ENCODE data around the gene AQP2. TPM values are rescaled to one million over a fixed set of nuclear protein-coding genes. Genes with fewer than 3 reads are reported as not detected.

AQP2 gene
- total and polyA plus RNA-seq, 2 of the 4 experiments (the other 2 are of a cell fraction): not detected

GRCh38 chr12:49953151-49953550 lies 2.6 kb downstream of the AQP2 start:
- no peak overlapping the region for H3K18ac ChIP-seq (ENCODE audit: low read depth, low read length)
- no peaks in the 10 kb centered on the region; the same call in 1 of the 2 replicates for H3K9me3 ChIP-seq (ENCODE audit: control insufficient read depth, insufficient read depth, low read length)
- H2AK9ac ChIP-seq (replicated peaks; ENCODE audit: low read depth, low read length, poor library complexity): no peak overlapping the region
- no peak overlapping the region for H2AFZ ChIP-seq (replicated peaks; ENCODE audit: low read length, poor library complexity)
- ATAC-seq (ENCODE audit: low read depth): no peak
- H3K27ac ChIP-seq (ENCODE audit: insufficient read depth, low read length): no peak overlapping the region
- no peaks in the 10 kb centered on the region for H4K20me1 ChIP-seq (ENCODE audit: insufficient read depth, low read length)
- no peaks in the 10 kb centered on the region for H3K9me1 ChIP-seq (ENCODE audit: insufficient read depth, low read length)
- intact Hi-C loops (cut with micrococcal nuclease) (no loop called here), dilution Hi-C loops (cut with HindIII; ENCODE audit: low sequenced_read_pairs, unreplicated experiment) (no loop called here), in situ Hi-C loops (cut with MboI; ENCODE audit: low sequenced_read_pairs) (loop anchor here (5.0 kb wide), 1 partner anchor 86 kb away; no protein-coding TSS in a partner anchor)
- H3K9ac ChIP-seq (ENCODE audit: low read depth, low read length): no peak overlapping the region
- H3K4me1 ChIP-seq (ENCODE audit: control insufficient read depth, insufficient read depth, low read length): no peaks in the 10 kb centered on the region
- H2BK15ac ChIP-seq (ENCODE audit: low read depth, low read length): no peak overlapping the region
- no peak overlapping the region for H2BK5ac ChIP-seq (ENCODE audit: low read depth, low read length, poor library complexity, severe bottlenecking)
- no peak overlapping the region for H2AK5ac ChIP-seq (ENCODE audit: low read depth, low read length)
- CTCF ChIA-PET: interaction anchor here (2.0 kb wide), 1 partner anchor 14 kb away, joined by 7 read pairs; no protein-coding TSS in a partner anchor
- H2BK120ac ChIP-seq (ENCODE audit: low read depth, low read length): no peak overlapping the region
- H3K23ac ChIP-seq (ENCODE audit: low read depth, low read length): no peak overlapping the region
- no peaks in the 10 kb centered on the region for H3K36me3 ChIP-seq (ENCODE audit: control insufficient read depth, insufficient read depth, low read length)
- no peak overlapping the region for H3K4ac ChIP-seq (ENCODE audit: low read depth, low read length)
- H4K8ac ChIP-seq (ENCODE audit: low read depth in 2 of 2, low read length in 2 of 2): no peak overlapping the region
- TF ChIP-seq ELK1 (IDR thresholded peaks at IDR 0.05; ENCODE audit: borderline replicate concordance, low read depth, low read length) (no peak), FOS (IDR thresholded peaks at IDR 0.05; ENCODE audit: low read depth, low read length) (no peak), CTCF (conservative IDR thresholded peaks at IDR 0.05; ENCODE audit: low read depth, low read length) (no peak), POLR2A (IDR thresholded peaks at IDR 0.05; ENCODE audit: low read depth, low read length) (no peak), MXI1 (IDR thresholded peaks at IDR 0.05; ENCODE audit: borderline replicate concordance, low read depth, low read length) (no peak), RAD21 (IDR thresholded peaks at IDR 0.05; ENCODE audit: low read length) (no peak), RCOR1 (IDR thresholded peaks at IDR 0.05; ENCODE audit: insufficient replicate concordance, low read length) (no peak), CEBPB (IDR thresholded peaks at IDR 0.05; ENCODE audit: low read depth, low read length) (no peak), RFX5 (IDR thresholded peaks at IDR 0.05; ENCODE audit: low read depth, low read length) (no peak), MAFK (IDR thresholded peaks at IDR 0.05; ENCODE audit: low read depth, low read length) (no peak), BHLHE40 (IDR thresholded peaks at IDR 0.05; ENCODE audit: low read depth, low read length) (no peak)
- H3K4me2 ChIP-seq (ENCODE audit: low read depth, low read length): no peak overlapping the region
- DNase-seq: no peak
- H3K56ac ChIP-seq (ENCODE audit: extremely low read depth, insufficient read depth, low read length): no peak overlapping the region
- H2BK20ac ChIP-seq (ENCODE audit: low read depth, low read length): no peak overlapping the region
- POLR2A ChIA-PET (ENCODE audit: unreplicated experiment): no interaction called here
- no peak overlapping the region for H4K5ac ChIP-seq (ENCODE audit: low read depth, low read length)
- no peak overlapping the region for H3K14ac ChIP-seq (replicated peaks; ENCODE audit: low read depth, low read length)
- no TSS peak for BruUV-seq (replicated peaks)
- H3K4me3 ChIP-seq (ENCODE audit: insufficient read depth, low read depth, low read length): no peak overlapping the region
- peaks cover 79% of the 10 kb centered on the region for H3K27me3 ChIP-seq (ENCODE audit: control insufficient read depth, insufficient read depth, low read length)
- no peak overlapping the region for H4K91ac ChIP-seq (ENCODE audit: insufficient read depth, low read depth, low read length)
- H3K79me1 ChIP-seq (ENCODE audit: low read depth in 1 of 2, low read length in 2 of 2): no peaks in the 10 kb centered on the region
- 70% methylated on average over 2 of the region's 4 CpGs; no CpG with 5 or more reads in 1 of the 2 experiments for WGBS, 2 experiments (ENCODE audit: extremely low coverage in 2 of 2, insufficient read length in 1 of 2)

Measured in IMR-90 (cell line).